Measurements from ENCODE around the gene AMBRA1. TPM values are rescaled to one million over a fixed set of nuclear protein-coding genes. Genes with fewer than 3 reads are reported as not detected.

The AMBRA1 gene
- total RNA-seq, 1 donor from 2014 or later: 11.3 TPM

DNA sequence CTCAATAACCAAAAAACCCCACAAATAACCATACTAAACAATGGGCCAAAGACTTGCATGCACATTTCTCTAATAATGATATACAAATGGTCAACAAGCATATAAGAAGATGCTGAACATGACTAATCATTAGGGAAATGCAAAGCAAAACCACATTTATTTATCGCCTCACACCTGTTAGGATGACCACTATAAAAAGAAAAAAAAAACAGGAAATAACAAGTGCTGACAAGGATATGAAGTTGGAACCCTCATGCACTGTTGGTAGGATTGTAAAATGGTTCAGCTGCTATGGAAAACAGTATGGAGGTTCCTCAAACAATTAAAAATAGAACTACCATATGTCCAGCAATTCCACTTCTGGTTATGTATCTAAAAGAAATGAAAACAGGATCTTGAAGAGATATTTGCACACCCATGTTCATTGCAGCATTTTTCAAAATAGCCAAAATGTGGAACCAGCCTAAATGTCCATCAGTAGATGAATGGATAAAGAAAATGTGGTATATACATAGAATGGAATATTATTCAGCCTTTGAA, 66.2 kb downstream of the AMBRA1 start:
- no peaks in the 10 kb centered on the region for H3K27me3 ChIP-seq (ENCODE audit: control insufficient read depth, insufficient read depth, low read length)
- peak; percentile 43 for DNase-seq (ENCODE audit: low read depth)
- TF ChIP-seq, protein P1, sequence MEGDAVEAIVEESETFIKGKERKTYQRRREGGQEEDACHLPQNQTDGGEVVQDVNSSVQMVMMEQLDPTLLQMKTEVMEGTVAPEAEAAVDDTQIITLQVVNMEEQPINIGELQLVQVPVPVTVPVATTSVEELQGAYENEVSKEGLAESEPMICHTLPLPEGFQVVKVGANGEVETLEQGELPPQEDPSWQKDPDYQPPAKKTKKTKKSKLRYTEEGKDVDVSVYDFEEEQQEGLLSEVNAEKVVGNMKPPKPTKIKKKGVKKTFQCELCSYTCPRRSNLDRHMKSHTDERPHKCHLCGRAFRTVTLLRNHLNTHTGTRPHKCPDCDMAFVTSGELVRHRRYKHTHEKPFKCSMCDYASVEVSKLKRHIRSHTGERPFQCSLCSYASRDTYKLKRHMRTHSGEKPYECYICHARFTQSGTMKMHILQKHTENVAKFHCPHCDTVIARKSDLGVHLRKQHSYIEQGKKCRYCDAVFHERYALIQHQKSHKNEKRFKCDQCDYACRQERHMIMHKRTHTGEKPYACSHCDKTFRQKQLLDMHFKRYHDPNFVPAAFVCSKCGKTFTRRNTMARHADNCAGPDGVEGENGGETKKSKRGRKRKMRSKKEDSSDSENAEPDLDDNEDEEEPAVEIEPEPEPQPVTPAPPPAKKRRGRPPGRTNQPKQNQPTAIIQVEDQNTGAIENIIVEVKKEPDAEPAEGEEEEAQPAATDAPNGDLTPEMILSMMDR (IDR thresholded peaks at IDR 0.05; ENCODE audit: insufficient read depth, low read length, severe bottlenecking): no peak
- H3K36me3 ChIP-seq (ENCODE audit: control insufficient read depth, insufficient read depth, low read length): no peaks in the 10 kb centered on the region
- no peak for FAIRE-seq
- H3K4me3 ChIP-seq (ENCODE audit: low read depth, low read length): no peak overlapping the region

DNA sequence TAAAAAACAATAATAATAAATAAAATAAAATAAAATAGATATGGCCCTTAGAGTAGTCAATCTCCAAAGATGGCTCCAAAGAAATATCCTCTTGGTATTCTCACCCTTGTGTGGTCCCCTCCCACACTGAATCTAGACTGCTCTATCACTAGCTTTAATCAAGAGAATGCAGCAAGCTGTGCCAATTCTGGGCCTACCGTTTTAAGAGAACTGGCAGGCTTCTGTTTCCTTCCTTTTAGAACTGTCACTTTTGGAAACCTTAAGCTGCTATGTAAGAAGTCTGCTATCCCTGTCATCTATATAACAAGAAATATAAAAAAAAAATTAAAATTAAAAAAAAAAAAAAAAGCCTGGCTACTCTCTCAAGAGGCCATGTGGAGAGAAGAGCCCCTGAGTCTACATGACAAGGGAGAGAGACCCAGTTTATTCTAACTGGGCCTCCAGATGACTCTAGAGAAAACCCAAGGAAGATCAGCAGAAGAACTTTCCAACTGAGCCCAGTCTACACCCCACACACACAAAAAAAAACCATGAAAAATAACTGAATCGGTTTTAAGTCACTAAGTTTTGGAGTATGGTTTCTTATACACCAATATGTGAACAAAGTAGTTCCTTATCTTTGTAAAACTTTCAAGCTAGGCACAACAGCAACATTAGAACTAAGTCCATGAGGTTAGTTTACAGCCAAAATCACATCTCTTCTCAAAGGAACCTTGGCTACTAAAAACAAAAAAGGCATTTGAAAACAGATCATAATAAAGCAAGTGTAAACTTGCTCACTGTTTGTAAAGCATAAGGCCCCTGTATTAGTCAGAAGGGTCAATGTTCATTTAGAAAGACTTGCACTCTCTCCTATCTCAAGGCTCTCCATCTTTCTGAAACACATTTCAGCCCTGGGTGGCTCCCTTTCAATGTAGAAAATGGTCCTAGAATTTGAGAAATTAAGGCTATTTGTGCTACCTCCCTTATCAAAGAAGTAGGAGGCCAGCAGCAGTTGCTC, 67.3 kb downstream of the AMBRA1 start:
- no peak overlapping the region for H3K4me3 ChIP-seq (ENCODE audit: low read depth, low read length)
- TF ChIP-seq, protein P1 (IDR thresholded peaks at IDR 0.05; ENCODE audit: insufficient read depth, low read length, severe bottlenecking): no peak
- FAIRE-seq: no peak
- no peaks in the 10 kb centered on the region for H3K36me3 ChIP-seq (ENCODE audit: control insufficient read depth, insufficient read depth, low read length)
- no peaks in the 10 kb centered on the region for H3K27me3 ChIP-seq (ENCODE audit: control insufficient read depth, insufficient read depth, low read length)
- DNase-seq (ENCODE audit: low read depth): peak; percentile 79

DNA sequence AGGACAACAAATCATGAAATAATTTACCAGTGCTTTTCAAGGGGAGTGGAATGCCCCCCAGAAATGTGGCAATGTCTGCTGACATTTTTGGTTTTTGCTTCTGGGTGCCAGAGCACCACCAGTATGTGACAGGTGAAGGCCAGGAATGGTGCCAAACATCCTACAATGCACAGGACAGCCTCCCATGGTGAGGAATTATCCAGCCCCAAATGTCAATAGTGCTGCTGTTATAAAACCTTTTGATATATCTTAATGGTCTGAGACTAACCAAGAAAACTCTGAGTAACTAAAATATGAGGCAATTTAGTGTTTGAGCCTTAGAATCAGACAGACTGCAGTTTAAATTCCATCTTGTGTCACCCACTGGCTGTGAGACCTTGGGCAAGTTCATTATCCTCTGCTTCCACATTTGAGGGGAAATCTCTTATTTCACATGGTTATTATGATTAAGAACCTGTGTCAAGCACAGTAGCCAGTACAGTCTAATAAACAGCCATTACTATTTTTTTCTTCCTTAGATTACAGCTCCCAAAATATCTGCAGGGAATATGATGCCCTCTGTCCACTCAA, 69.5 kb downstream of the AMBRA1 start:
- no peak overlapping the region for H3K4me3 ChIP-seq (ENCODE audit: low read depth, low read length)

DNA sequence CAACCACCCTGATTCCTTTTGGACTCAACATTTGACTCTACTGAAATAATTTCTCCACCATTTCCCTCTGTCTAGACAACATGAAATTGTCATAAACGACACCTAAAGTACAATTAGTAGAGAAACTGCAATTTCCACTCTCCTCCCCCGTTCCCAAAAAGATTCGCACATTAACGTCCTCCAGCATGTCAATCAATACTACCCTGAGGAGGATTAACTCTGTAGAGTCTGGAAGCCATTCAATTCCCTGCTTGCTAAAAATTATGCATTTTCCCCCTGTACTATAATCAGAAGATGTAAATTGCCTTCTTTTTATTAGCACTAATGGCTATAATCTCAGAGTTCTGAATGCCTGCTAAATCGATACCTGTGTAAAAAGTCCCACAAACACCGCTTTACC, 70.5 kb downstream of the AMBRA1 start:
- no peaks in the 10 kb centered on the region for H3K36me3 ChIP-seq (ENCODE audit: control insufficient read depth, insufficient read depth, low read length)
- TF ChIP-seq, protein P1 (IDR thresholded peaks at IDR 0.05; ENCODE audit: insufficient read depth, low read length, severe bottlenecking): no peak
- FAIRE-seq: no peak
- DNase-seq (ENCODE audit: low read depth): no peak
- no peaks in the 10 kb centered on the region for H3K27me3 ChIP-seq (ENCODE audit: control insufficient read depth, insufficient read depth, low read length)
- H3K4me3 ChIP-seq (ENCODE audit: low read depth, low read length): no peak overlapping the region

More for the DNA sequence above, 69.5 kb downstream of the AMBRA1 start:
- FAIRE-seq: no peak
- TF ChIP-seq, protein P1 (IDR thresholded peaks at IDR 0.05; ENCODE audit: insufficient read depth, low read length, severe bottlenecking): no peak
- H3K36me3 ChIP-seq (ENCODE audit: control insufficient read depth, insufficient read depth, low read length): no peaks in the 10 kb centered on the region
- no peak for DNase-seq (ENCODE audit: low read depth)
- no peaks in the 10 kb centered on the region for H3K27me3 ChIP-seq (ENCODE audit: control insufficient read depth, insufficient read depth, low read length)

DNA sequence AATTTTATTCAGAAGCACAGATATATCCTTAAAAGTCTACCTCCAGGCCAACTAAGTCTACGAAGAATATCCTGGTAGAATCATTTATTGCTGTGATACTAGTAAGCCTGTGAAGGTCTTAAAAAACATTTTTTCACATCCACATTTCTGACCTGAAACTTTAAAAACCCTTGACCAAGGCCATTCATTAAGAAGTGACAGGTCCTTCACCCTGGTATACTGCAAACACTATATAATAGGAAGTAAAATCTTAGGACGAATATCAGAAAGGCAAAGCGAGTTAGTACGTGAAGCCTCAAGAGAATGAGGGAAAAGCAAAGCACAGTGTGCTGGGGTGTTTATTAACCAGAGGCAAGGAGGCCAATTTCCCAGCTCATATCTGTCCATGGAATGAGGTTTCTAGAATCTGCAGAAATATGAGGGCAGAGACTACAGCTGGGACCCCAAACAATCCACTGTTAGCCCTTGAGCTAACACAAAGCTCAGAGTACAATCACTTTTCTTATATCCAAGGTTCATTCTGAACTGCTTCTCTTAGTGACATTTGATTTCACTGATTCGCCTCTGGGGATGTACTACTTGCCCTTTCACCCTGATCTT, 71.0 kb downstream of the AMBRA1 start:
- no peak for FAIRE-seq
- no peaks in the 10 kb centered on the region for H3K27me3 ChIP-seq (ENCODE audit: control insufficient read depth, insufficient read depth, low read length)
- DNase-seq (ENCODE audit: low read depth): no peak
- no peak overlapping the region for H3K4me3 ChIP-seq (ENCODE audit: low read depth, low read length)
- H3K36me3 ChIP-seq (ENCODE audit: control insufficient read depth, insufficient read depth, low read length): no peaks in the 10 kb centered on the region
- TF ChIP-seq, protein P1 (IDR thresholded peaks at IDR 0.05; ENCODE audit: insufficient read depth, low read length, severe bottlenecking): no peak
